ENCODE measurements around the gene PPP1R7. TPM values are rescaled to one million over a fixed set of nuclear protein-coding genes. Genes with fewer than 3 reads are reported as not detected.

PPP1R7 gene
- polyA plus RNA-seq, 3 donors: 43.4 to 71.8 (median 56.7) TPM

GRCh38 chr2:241153616-241154015 is 3.3 kb downstream of the PPP1R7 start:
- 84 to 94% (median 89%) methylated on average over 7 of the region's 7 CpGs for WGBS, 3 donors
- H3K27ac ChIP-seq (ENCODE audit: low read depth, low read length): no peak overlapping the region

GRCh38 chr2:241154915-241155314 is 4.6 kb downstream of the PPP1R7 start:
- no peak overlapping the region for H3K27ac ChIP-seq (ENCODE audit: low read depth, low read length)
- 93 to 100% (median 98%) methylated on average over 4 of the region's 4 CpGs for WGBS, 3 donors

GRCh38 chr2:241155936-241156335 is 5.7 kb downstream of the PPP1R7 start:
- 56 to 88% (median 60%) methylated on average over 1 of the region's 1 CpG for WGBS, 3 donors
- H3K27ac ChIP-seq (ENCODE audit: low read depth, low read length): no peak overlapping the region

- 43 to 61% (median 53%) methylated on average over 5 of the region's 5 CpGs for WGBS, 3 donors
- no peak overlapping the region for H3K27ac ChIP-seq (ENCODE audit: low read depth, low read length)
These were observed 6.7 kb downstream of the PPP1R7 start for GRCh38 chr2:241156971-241157441.

GRCh38 chr2:241157841-241158545 is 7.7 kb downstream of the PPP1R7 start:
- H3K27ac ChIP-seq (ENCODE audit: low read depth, low read length): no peak overlapping the region
- 92 to 97% (median 95%) methylated on average over 9 of the region's 9 CpGs for WGBS, 3 donors

GRCh38 chr2:241158546-241158900 is 8.3 kb downstream of the PPP1R7 start:
- H3K27ac ChIP-seq (ENCODE audit: low read depth, low read length): no peak overlapping the region
- WGBS, 3 donors: 87 to 95% (median 90%) methylated on average over 8 of the region's 8 CpGs

- H3K27ac ChIP-seq (ENCODE audit: low read depth, low read length): no peak overlapping the region
- 98% methylated on average over 5 of the region's 5 CpGs for WGBS, 3 donors
These were observed 8.8 kb downstream of the PPP1R7 start for GRCh38 chr2:241159116-241159515.

- 95 to 99% (median 97%) methylated on average over 7 of the region's 7 CpGs for WGBS, 3 donors
- no peak overlapping the region for H3K27ac ChIP-seq (ENCODE audit: low read depth, low read length)
These were observed 10.1 kb downstream of the PPP1R7 start for GRCh38 chr2:241160318-241160717.

- no peak overlapping the region for H3K27ac ChIP-seq (ENCODE audit: low read depth, low read length)
- WGBS, 3 donors: 40 to 72% (median 48%) methylated on average over 9 of the region's 9 CpGs
These were observed 11.5 kb downstream of the PPP1R7 start for GRCh38 chr2:241161646-241162281.

- WGBS, 3 donors: 76 to 82% (median 79%) methylated on average over 3 of the region's 3 CpGs
- no peak overlapping the region for H3K27ac ChIP-seq (ENCODE audit: low read depth, low read length)
These were observed 13.4 kb downstream of the PPP1R7 start for GRCh38 chr2:241163601-241164118.

GRCh38 chr2:241168366-241168765 is 18.1 kb downstream of the PPP1R7 start:
- WGBS, 3 donors: 94 to 96% (median 95%) methylated on average over 15 of the region's 15 CpGs
- no peak overlapping the region for H3K27ac ChIP-seq (ENCODE audit: low read depth, low read length)

- H3K27ac ChIP-seq (ENCODE audit: low read depth, low read length): no peak overlapping the region
- WGBS, 3 donors: 85 to 94% (median 91%) methylated on average over 2 of the region's 2 CpGs
These were observed 23.3 kb downstream of the PPP1R7 start for GRCh38 chr2:241173557-241173956.

- no peak overlapping the region for H3K27ac ChIP-seq (ENCODE audit: low read depth, low read length)
- 94 to 96% (median 95%) methylated on average over 12 of the region's 12 CpGs for WGBS, 3 donors
These were observed 27.5 kb downstream of the PPP1R7 start for GRCh38 chr2:241177526-241178334.

GRCh38 chr2:241178961-241179360 is 28.7 kb downstream of the PPP1R7 start:
- 74 to 86% (median 77%) methylated on average over 4 of the region's 4 CpGs for WGBS, 3 donors
- H3K27ac ChIP-seq (ENCODE audit: low read depth, low read length): no peak overlapping the region

- no peak overlapping the region for H3K27ac ChIP-seq (ENCODE audit: low read depth, low read length)
- WGBS, 3 donors: 74 to 87% (median 77%) methylated on average over 4 of the region's 4 CpGs
These were observed 29.6 kb downstream of the PPP1R7 start for GRCh38 chr2:241179899-241180298.

- 90 to 94% (median 91%) methylated on average over 12 of the region's 12 CpGs for WGBS, 3 donors
- no peak overlapping the region for H3K27ac ChIP-seq (ENCODE audit: low read depth, low read length)
These were observed 30.2 kb downstream of the PPP1R7 start for GRCh38 chr2:241180495-241180894.

GRCh38 chr2:241182126-241182525 is 31.9 kb downstream of the PPP1R7 start:
- no peak overlapping the region for H3K27ac ChIP-seq (ENCODE audit: low read depth, low read length)
- 96 to 100% (median 98%) methylated on average over 3 of the region's 3 CpGs for WGBS, 3 donors

- H3K27ac ChIP-seq (ENCODE audit: low read depth, low read length): no peak overlapping the region
- 92 to 94% (median 93%) methylated on average over 28 of the region's 28 CpGs for WGBS, 3 donors
These were observed 32.4 kb downstream of the PPP1R7 start for GRCh38 chr2:241182531-241183133.

- H3K27ac ChIP-seq (ENCODE audit: low read depth, low read length): no peak overlapping the region
- 90 to 92% (median 91%) methylated on average over 9 of the region's 9 CpGs for WGBS, 3 donors
These were observed 33.0 kb downstream of the PPP1R7 start for GRCh38 chr2:241183221-241183620.
